ENCODE data around the gene FIBP.

The FIBP gene

DNA sequence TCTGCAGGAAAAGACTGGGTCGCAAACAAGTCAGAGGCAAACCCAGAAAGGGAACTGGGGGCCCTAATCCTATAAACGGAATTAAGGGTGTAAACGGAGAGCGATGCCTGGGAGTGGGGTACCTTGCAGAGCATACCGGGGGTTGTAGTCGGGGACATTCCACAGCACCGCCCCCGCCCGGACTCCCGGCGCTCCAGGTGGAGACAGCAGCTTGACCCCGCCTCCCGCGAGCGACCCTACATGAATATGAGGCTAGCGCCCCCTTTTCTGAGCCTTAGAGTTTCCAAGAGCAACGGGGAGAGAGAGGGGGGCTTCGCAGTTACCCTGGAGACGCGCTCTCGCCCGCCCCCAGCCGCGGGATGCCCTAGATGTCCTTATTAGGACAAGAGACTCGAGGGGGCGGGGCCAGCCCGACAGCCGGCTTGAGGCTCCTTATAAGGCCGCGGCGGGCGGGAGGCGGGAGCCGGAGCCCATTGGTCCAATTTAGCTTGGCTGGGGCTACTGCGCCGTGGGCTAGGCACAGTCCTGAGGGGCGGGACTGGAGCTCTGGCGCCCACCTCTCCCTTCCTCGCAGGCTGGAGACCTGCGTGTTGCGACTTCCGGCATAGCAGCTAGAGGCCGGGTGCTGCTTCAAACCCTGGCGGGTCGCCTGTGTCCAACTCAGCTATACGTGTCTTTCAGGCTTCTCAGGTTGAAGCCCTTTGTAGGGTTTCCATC is 29.0 kb downstream of the FIBP start:
- POLR2A ChIA-PET = interaction anchor here (1.1 to 2.8 kb wide), 15 partner anchors 8 to 197 kb away, joined by 3 to 25 read pairs (median 5); partner anchors contain the start of genes BANF1, CCDC85B, EIF1AD and FIBP
- DNase-seq (ENCODE audit: extremely low spot score) = peak; percentile 95
- TF ChIP-seq, protein P1, sequence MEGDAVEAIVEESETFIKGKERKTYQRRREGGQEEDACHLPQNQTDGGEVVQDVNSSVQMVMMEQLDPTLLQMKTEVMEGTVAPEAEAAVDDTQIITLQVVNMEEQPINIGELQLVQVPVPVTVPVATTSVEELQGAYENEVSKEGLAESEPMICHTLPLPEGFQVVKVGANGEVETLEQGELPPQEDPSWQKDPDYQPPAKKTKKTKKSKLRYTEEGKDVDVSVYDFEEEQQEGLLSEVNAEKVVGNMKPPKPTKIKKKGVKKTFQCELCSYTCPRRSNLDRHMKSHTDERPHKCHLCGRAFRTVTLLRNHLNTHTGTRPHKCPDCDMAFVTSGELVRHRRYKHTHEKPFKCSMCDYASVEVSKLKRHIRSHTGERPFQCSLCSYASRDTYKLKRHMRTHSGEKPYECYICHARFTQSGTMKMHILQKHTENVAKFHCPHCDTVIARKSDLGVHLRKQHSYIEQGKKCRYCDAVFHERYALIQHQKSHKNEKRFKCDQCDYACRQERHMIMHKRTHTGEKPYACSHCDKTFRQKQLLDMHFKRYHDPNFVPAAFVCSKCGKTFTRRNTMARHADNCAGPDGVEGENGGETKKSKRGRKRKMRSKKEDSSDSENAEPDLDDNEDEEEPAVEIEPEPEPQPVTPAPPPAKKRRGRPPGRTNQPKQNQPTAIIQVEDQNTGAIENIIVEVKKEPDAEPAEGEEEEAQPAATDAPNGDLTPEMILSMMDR (IDR thresholded peaks at IDR 0.05; ENCODE audit: control extremely low read depth, extremely low read depth, low read depth, missing control alignments) = peak; percentile 6
- CTCF ChIA-PET = interaction anchor here (0.6 to 17.2 kb wide), 51 partner anchors 8 to 713 kb away, joined by 3 to 535 read pairs (median 3); partner anchors contain the start of genes AP5B1, BANF1, CCDC85B and CTSW

- ChIA-PET POLR2A (interaction anchor here (0.5 to 2.8 kb wide), 19 partner anchors 8 to 376 kb away, joined by 3 to 25 read pairs (median 4); partner anchors contain the start of genes CCDC85B, FIBP, RELA and SF3B2), CTCF (interaction anchor here (1.3 to 17.2 kb wide), 11 partner anchors 13 to 194 kb away, joined by 3 to 535 read pairs (median 7); partner anchors contain the start of genes AP5B1, CCDC85B, CTSW and EFEMP2)
- no peak for DNase-seq (ENCODE audit: extremely low spot score)
- TF ChIP-seq, protein P1 (IDR thresholded peaks at IDR 0.05; ENCODE audit: control extremely low read depth, extremely low read depth, low read depth, missing control alignments) = no peak
These were observed 29.6 kb downstream of the FIBP start for GRCh38 chr11:65858681-65859087.

- TF ChIP-seq, protein P1 (IDR thresholded peaks at IDR 0.05; ENCODE audit: control extremely low read depth, extremely low read depth, low read depth, missing control alignments) = no peak
- ChIA-PET CTCF (interaction anchor here (1.6 to 17.2 kb wide), 5 partner anchors 13 to 131 kb away, joined by 3 to 535 read pairs (median 14); partner anchors contain the start of genes AP5B1, CCDC85B, CTSW and EFEMP2), POLR2A (interaction anchor here (0.5 to 2.8 kb wide), 16 partner anchors 9 to 375 kb away, joined by 3 to 25 read pairs (median 4); partner anchors contain the start of genes CCDC85B, FIBP, RELA and SF3B2)
- peak; percentile 90 for DNase-seq (ENCODE audit: extremely low spot score)
These were observed 30.2 kb downstream of the FIBP start, which contains the start of gene CFL1 for GRCh38 chr11:65857853-65858680. Gene CFL1 (minus strand): TSS chr11:65858180. CDS start chr11:65858099, 81 bp downstream.

GRCh38 chr11:65857500-65857852 is 30.8 kb downstream of the FIBP start:
- CTCF ChIA-PET = interaction anchor here (1.0 to 17.2 kb wide), 4 partner anchors 14 to 77 kb away, joined by 3 to 535 read pairs (median 74); partner anchors contain the start of genes AP5B1, CCDC85B, CTSW and EFEMP2
- POLR2A ChIA-PET = interaction anchor here (0.8 to 2.8 kb wide), 4 partner anchors 10 to 31 kb away, joined by 3 to 12 read pairs (median 4); partner anchors contain the start of genes FIBP and SNX32
- no peak for DNase-seq (ENCODE audit: extremely low spot score)
- TF ChIP-seq, protein P1 (IDR thresholded peaks at IDR 0.05; ENCODE audit: control extremely low read depth, extremely low read depth, low read depth, missing control alignments) = no peak

GRCh38 chr11:65856689-65857499 is 31.4 kb downstream of the FIBP start:
- DNase-seq (ENCODE audit: extremely low spot score) = peak; percentile 79
- CTCF ChIA-PET = interaction anchor here (1.0 to 3.5 kb wide), 2 partner anchors 35 to 77 kb away, joined by 3 to 14 read pairs; partner anchors contain the start of gene AP5B1
- TF ChIP-seq, protein P1 (IDR thresholded peaks at IDR 0.05; ENCODE audit: control extremely low read depth, extremely low read depth, low read depth, missing control alignments) = no peak
- POLR2A ChIA-PET = interaction anchor here (0.6 to 2.8 kb wide), 4 partner anchors 9 to 31 kb away, joined by 3 to 12 read pairs (median 4); partner anchors contain the start of genes FIBP and SNX32

All from GM10248 (cell line).